Dermis blood vessel endothelial cell (primary cell): ENCODE results near the gene RASGRP4. TPM values are rescaled to one million over a fixed set of nuclear protein-coding genes. Genes with fewer than 3 reads are reported as not detected.
"Not testable (repeated sequence)": the region's sequence is repeated elsewhere in the genome, so short reads cannot be mapped to it uniquely, and the experiment has no call there.

Source experiments
- DNase-seq: peaks from one replicate; pipeline ENCODE4 v3.0.0; 2010
- total RNA-seq: library from RNA; depleted of rRNA; stranded (reverse); fragments of >200 nt; gene quantifications from 2 replicates; pipeline ENCODE4 v1.2.3, GENCODE V29; 2014

RASGRP4 gene
- total RNA-seq, 1 donor from 2014 or later, result not detected

DNA sequence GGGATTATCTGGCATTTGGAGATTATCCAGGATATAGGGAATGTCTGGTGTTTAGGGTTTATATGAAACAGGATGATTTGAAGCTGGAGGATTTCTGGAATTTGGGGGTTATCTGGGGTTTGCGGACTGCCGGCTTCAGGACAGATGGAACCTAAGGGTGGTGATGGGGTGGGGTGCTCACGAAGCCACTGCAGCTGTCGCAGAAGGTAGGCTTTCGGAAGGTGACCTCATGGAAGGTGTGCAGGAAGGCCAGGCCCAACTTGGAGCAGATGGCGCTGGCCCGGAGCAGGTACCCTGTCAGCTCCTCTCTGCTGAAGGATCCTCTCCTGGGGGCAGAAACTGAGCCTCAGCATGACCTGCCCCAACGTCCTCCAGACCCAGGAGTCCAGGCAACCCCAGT lies 13.5 kb downstream of the RASGRP4 start:
- no peak for DNase-seq

- DNase-seq, result not testable (repeated sequence)
These were observed 14.1 kb downstream of the RASGRP4 start for GRCh38 chr19:38411898-38412297.

- no peak for DNase-seq
These were observed 14.8 kb downstream of the RASGRP4 start for GRCh38 chr19:38411041-38411712.

DNA sequence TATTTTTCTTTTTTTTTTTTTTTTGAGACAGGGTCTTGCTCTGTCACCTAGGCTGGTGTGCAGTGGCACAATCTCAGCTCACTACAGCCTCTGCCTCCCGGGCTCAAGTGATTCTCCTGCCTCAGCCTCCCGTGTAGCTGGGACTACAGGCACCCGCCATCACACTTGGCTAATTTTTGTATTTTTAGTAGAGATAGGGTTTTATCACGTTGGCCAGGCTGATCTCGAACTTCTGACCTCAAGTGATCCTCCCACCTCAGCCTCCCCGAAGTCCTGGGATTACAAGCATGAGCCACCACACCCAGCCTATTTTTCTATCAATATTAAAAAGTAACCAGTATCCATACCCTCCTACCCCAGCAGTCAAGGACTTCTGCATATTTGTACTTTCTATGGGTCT lies 15.6 kb downstream of the RASGRP4 start:
- not testable (repeated sequence) for DNase-seq

DNA sequence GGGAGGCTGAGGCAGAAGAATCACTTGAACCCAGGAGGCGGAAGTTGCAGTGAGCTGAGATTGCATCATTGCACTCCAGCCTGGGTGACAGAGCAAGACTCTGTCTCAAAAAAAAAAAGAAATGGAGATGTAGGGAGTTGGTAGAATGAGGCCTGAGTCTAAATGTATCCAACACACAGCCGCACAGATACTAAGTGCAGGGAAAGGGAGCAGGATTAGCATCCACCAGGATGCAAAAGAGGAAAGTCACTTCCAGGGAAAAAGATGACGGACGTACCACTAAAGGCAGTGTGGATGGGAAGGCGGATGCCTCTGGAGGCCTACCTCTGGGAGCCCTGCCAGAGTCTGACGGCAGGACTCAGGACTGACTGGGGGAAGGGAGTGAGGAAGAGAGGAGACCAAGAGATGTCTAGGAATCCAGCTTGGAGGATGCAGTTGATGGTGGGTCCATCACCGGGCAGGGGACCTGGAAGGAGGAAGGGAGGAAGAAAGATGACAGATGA lies 16.3 kb downstream of the RASGRP4 start:
- DNase-seq, result no peak

DNA sequence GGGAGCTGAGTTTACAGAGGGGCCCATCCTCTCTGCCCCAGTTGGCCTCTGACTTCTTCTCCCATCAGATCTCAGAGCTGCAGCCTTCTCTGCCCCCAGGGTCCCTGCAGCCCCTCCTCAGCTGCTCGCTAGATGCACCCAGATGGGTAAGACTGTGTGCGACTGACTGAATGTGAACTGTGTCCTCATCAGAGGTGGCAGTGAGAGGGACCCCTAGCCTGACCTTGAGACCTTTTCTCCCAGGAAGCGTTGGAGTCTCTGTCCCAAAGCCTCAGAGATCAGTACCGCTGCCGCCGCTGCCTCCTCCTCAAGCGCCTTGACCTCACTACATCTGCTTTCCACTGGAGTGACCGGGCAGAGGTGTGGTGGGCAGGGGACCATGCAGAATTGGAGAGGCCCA lies 20.7 kb downstream of the RASGRP4 start:
- no peak for DNase-seq

DNA sequence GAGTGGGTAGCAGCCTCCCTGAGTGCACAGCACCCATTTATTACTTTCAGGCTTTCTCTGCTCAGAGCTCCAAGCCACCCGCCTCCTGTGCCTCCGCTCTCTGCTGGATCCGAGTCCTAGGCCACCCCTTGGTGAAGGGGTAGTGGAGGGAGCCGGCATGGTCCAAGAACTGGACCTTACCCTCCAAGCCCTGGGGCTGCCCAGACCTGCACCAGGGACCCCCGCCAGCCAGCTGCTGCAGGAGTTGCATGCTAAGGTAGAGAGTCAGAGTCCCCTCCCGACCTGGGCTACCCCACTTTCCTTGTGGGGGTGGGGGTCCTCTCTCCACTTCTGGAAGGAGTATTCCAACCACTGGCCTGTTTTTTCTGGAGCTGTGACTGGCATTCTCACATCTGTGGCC lies 21.2 kb downstream of the RASGRP4 start:
- DNase-seq, result no peak

DNA sequence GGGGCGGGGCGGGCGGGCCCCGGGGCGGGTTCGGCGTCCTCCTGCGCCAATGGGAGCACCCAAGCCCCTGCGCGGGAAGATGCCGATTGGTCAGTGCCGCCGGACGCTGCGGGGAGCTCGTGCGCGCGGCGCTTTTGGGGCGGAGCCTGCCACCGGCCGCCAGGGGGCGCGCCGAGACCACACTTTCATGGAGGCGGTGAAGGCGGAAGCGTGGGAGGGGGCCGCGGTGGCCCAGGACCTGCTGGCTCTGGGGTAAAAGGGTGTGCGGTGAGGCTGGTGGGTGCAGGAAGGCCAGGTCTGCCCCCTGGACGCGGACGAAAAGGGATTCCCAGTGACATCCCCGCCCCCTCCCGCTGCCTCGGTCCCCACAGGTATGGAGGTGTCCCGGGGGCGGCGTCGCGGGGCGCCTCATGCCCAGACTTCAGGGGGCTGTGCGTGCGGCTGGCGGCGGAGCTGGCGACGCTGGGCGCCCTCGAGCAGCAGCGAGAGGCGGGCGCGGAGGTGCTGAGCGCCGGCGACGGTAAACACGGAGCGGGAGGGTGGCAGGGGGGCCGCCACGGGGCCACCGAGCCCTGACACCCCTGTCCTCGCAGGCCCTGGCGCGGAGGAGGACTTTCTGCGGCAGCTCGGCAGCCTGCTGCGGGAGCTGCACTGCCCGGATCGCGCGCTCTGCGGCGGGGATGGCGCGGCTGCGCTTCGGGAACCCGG lies 22.9 kb downstream of the RASGRP4 start, which contains the start of gene FAM98C:
TSS of gene FAM98C (plus strand) at position 127 of the 708 bp plus-strand sequence. CDS start at position 188, 61 bp downstream.
- DNase-seq, result peak; percentile 98

GRCh38 chr19:38402623-38402966 lies 23.4 kb downstream of the RASGRP4 start:
- no peak for DNase-seq

- peak; percentile 68 for DNase-seq
These were observed 24.9 kb downstream of the RASGRP4 start for GRCh38 chr19:38401148-38401547.

DNA sequence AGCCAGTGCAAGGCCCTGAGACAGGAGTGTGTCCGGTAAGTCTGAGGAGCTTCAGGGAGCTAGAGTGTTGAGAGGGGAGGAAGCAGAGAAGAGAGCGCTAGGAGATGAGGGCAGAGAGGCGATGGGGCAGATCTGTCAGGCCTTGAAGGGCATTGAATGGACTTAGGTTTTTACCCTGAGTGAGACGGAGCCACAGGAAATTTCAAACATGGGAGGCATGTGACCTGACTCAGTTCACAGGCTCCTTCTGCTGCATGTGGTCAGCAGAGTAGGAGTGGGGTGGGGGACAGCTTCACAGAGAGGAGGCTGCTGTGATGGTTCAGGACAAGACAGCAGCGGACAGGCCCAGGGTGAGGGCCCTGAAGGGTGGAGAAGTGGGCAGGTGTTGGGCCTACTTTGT lies 25.7 kb downstream of the RASGRP4 start:
- no peak for DNase-seq

DNA sequence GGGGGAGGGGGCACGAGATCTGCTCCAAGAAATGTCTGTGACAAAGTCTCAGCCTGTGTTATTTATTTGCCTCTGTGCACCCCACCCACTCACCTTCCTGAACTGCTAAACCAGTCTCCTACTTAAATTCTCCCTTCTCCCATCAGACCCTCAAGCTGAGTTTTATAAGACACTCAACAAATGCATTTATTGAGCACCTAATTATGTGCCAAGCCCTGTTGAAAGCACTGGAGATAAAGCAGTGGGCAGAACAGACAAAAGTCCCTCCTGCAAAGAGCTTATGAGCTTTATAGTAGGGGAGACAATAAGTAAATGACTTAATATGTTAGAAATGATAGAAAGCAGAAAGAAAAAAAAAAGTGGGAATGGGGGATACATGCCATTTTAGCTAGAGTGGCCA lies 26.5 kb downstream of the RASGRP4 start:
- DNase-seq, result no peak

GRCh38 chr19:38399081-38399480 lies 26.9 kb downstream of the RASGRP4 start:
- DNase-seq, result no peak

GRCh38 chr19:38395381-38396114 lies 30.5 kb downstream of the RASGRP4 start:
- no peak for DNase-seq

DNA sequence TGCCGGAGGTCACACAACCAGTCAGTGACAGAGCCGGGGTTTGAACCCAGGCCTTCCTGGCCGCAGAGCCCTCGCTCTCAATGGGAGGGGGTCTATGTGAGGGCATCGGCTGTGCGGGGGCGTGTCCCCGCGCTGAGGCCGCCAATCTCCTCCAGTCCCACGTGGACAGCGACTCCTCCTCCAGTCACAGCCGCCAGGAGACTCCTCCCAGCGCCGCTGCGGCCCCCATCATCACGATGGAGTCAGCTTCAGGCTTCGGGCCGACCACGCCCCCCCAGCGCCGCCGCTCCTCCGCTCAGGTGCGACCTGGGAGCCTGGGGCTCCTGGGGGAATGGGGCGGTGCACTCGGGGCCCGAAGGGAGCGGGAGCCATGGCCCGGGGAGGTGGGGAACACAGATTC lies 31.5 kb downstream of the RASGRP4 start:
- peak; percentile 37 for DNase-seq

- DNase-seq, result no peak
These were observed 33.2 kb downstream of the RASGRP4 start for GRCh38 chr19:38392707-38393308.

DNA sequence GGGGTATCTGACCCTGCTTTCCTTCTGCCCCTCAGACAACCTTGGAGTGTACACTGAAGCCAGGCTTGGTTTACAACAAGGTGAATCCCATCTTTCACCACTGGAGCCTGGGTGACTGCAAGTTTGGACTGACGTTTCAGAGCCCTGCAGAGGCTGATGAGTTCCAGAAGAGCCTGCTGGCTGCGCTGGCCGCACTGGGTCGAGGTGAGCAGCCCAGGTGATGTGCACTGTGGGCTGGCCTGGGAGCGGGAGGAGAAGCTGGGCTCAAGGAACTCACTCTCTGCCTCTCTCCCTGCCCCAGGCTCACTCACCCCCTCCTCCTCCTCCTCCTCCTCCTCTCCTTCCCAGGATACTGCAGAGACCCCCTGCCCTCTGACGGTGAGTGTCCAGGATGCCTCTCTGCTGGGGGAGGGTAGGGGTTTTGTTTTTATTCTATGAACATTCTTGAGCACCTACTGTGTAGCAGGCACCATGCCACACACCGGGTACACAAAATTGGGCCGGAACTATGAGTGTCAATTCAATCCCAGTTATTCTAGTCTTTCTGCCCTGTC lies 34.0 kb downstream of the RASGRP4 start:
- DNase-seq, result no peak

DNA sequence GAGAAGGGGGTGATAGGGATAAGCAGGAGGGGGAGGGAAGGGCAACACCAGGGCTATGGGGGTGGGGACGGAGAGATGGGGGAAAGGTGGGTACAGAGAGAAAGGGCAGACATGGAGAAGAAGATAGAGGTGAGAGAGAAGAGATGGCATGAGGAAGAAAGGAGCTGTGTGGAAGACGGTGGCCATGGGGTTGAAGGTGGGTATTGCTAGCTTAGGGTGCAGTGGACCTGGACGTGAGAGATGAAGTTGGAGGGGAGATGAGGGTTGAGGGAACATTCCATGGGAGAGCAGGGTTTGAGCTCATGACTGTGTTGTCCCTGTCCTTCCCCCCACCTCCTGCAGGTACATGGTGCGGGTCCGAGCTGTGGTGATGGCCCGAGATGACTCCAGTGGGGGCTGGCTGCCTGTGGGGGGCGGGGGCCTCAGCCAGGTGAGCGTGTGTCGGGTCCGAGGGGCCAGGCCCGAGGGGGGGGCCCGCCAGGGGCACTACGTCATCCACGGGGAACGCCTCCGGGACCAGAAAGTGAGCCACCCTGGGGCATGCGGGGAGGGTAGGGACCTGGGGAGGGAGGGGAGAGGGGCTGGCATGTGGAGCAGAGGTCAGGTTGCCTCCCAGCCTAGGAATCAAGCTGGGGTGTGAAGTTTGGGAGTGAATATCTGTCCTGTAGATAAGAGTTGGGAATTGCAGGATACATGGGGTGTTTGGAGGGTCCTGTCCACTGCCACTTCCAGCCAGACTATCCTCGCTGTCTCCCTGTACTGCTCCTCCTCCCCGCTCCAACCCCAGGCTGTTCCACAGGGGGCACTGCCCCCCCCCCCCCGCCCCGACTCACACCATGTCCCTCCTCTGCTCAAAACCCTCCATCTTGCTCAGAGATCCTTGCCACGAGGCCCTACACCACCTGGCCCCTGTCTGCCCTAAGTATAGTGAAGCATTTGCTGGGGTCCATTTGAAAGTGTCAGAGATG lies 35.8 kb downstream of the RASGRP4 start:
- DNase-seq, result no peak

- peak; percentile 83 for DNase-seq
These were observed 36.7 kb downstream of the RASGRP4 start for GRCh38 chr19:38389101-38389925.

DNA sequence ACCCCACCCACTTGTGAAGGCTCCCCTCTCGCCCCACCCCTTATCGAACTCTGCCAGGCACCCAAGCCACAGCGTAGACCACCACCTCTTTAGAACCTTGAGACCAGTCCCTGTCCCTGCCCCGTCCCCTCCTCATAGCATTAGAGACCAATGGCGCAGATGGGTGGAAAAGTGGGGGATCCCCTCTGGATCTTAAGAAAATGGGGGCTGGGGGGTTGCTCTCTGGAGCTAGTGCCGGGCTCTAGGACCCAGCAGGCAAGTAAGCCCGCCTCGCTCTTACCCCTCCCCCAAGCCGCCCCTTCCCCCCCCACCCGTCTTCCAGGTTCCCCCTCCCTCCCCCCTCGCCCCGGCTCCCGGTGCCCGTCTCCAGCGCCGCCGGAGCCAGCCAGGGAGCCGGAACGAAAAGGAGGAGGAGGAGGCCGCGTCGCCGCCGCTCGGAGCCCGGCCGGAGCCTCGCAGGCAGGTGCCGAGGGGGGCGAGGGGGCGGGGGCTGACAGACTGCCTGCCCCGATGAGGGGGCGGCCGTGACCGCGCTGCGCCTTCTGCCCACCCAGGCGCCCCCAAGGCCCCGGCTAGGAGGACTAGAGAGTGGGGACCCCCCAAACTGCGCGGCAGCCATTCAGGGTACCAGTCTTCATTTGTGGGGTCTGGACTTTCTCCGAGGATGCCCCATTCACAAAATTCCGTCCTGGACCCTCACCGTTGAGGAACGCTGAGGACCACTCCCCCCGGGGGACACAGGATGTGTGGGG lies 37.5 kb downstream of the RASGRP4 start, which contains the start of gene SPRED3:
TSS of gene SPRED3 (plus strand) at position 349 of the 752 bp plus-strand sequence. CDS start 1,606 bp downstream, outside the sequence.
- peak; percentile 70 for DNase-seq
